HEK293 (cell line): Measurements from ENCODE around the gene TUBGCP6.
A peak's percentile ranks its signal among the peaks of the same experiment; 100 is the strongest.

Experiments used
- GLIS1 ChIP-seq: fragments of 450-650 bp; formaldehyde crosslinking; IDR thresholded peaks from 2 replicates; pipeline ENCODE4 v1.5.1; 2016; ENCODE audit warnings: missing biosample characterization, missing genetic modification characterization
- IKZF3 ChIP-seq: fragments of 450-650 bp; IDR thresholded peaks from 2 replicates; pipeline ENCODE4 v1.5.0; 2018; ENCODE audit warnings: missing biosample characterization, mild to moderate bottlenecking, missing genetic modification characterization, moderate library complexity
- KLF10 ChIP-seq: fragments of 450-650 bp; IDR thresholded peaks from 2 replicates; pipeline ENCODE4 v1.5.1; 2018; ENCODE audit warnings: missing biosample characterization, mild to moderate bottlenecking, missing genetic modification characterization
- KLF16 ChIP-seq: fragments of 450-650 bp; formaldehyde crosslinking; IDR thresholded peaks from 2 replicates; pipeline ENCODE4 v1.5.1; 2017; ENCODE audit warnings: missing biosample characterization, missing genetic modification characterization
- PATZ1 ChIP-seq: fragments of 450-650 bp; formaldehyde crosslinking; IDR thresholded peaks from 2 replicates; pipeline ENCODE4 v1.5.1; 2016; ENCODE audit warnings: missing biosample characterization, missing genetic modification characterization
- PRDM10 ChIP-seq: fragments of 450-650 bp; formaldehyde crosslinking; IDR thresholded peaks from 2 replicates; pipeline ENCODE4 v1.5.1; 2016; ENCODE audit warnings: missing biosample characterization, missing genetic modification characterization
- WT1 ChIP-seq: fragments of 450-650 bp; formaldehyde crosslinking; IDR thresholded peaks from 2 replicates; pipeline ENCODE4 v1.5.1; 2016; ENCODE audit warnings: missing biosample characterization, missing genetic modification characterization
- YY1 ChIP-seq: fragments of 450-650 bp; formaldehyde crosslinking; IDR thresholded peaks from 2 replicates; pipeline ENCODE4 v1.5.1; 2018; ENCODE audit warnings: missing biosample characterization, missing genetic modification characterization
- ZBTB17 ChIP-seq: fragments of 450-650 bp; formaldehyde crosslinking; IDR thresholded peaks from 2 replicates; pipeline ENCODE4 v1.5.1; 2016; ENCODE audit warnings: missing biosample characterization, missing genetic modification characterization
- ZBTB20 ChIP-seq: fragments of 450-650 bp; formaldehyde crosslinking; IDR thresholded peaks from 2 replicates; pipeline ENCODE4 v1.5.1; 2016; ENCODE audit warnings: missing biosample characterization, missing genetic modification characterization
- ZBTB48 ChIP-seq: fragments of 450-650 bp; formaldehyde crosslinking; IDR thresholded peaks from 2 replicates; pipeline ENCODE4 v1.5.1; 2016; ENCODE audit warnings: missing biosample characterization, missing genetic modification characterization
- ZBTB8A ChIP-seq: fragments of 450-650 bp; formaldehyde crosslinking; IDR thresholded peaks from 2 replicates; pipeline ENCODE4 v1.5.1; 2016; ENCODE audit warnings: missing biosample characterization, missing genetic modification characterization
- ZFP37 ChIP-seq: fragments of 450-650 bp; formaldehyde crosslinking; IDR thresholded peaks from 2 replicates; pipeline ENCODE4 v1.5.1; 2016; ENCODE audit warnings: missing biosample characterization, missing genetic modification characterization
- ZIC2 ChIP-seq: fragments of 450-650 bp; formaldehyde crosslinking; IDR thresholded peaks from 2 replicates; pipeline ENCODE4 v1.5.1; 2016; ENCODE audit warnings: missing biosample characterization, missing genetic modification characterization
- ZNF2 ChIP-seq: fragments of 450-650 bp; formaldehyde crosslinking; IDR thresholded peaks from 2 replicates; pipeline ENCODE4 v1.5.1; 2016; ENCODE audit warnings: missing biosample characterization, missing genetic modification characterization
- ZNF221 ChIP-seq: fragments of 450-650 bp; formaldehyde crosslinking; IDR thresholded peaks from 2 replicates; pipeline ENCODE4 v1.5.1; 2017; ENCODE audit warnings: missing biosample characterization, missing genetic modification characterization, borderline replicate concordance
- ZNF335 ChIP-seq: fragments of 450-650 bp; formaldehyde crosslinking; conservative IDR thresholded peaks from 2 replicates; pipeline ENCODE4 v1.5.1; 2016; ENCODE audit warnings: missing biosample characterization, missing genetic modification characterization
- ZNF549 ChIP-seq: fragments of 450-650 bp; IDR thresholded peaks from 2 replicates; pipeline ENCODE4 v1.5.1; 2018; ENCODE audit warnings: missing biosample characterization, missing genetic modification characterization, mild to moderate bottlenecking, inconsistent platforms, moderate library complexity
- ZNF600 ChIP-seq: fragments of 450-650 bp; formaldehyde crosslinking; IDR thresholded peaks from 2 replicates; pipeline ENCODE4 v1.5.1; 2016; ENCODE audit warnings: missing biosample characterization, missing genetic modification characterization
- ZXDB ChIP-seq: fragments of 450-650 bp; formaldehyde crosslinking; IDR thresholded peaks from 2 replicates; pipeline ENCODE4 v1.5.1; 2016; ENCODE audit warnings: missing biosample characterization, missing genetic modification characterization
- TF ChIP-seq, protein P1 (sequence below): fragments of 450-650 bp; formaldehyde crosslinking; optimal IDR thresholded peaks from 2 replicates; pipeline ENCODE3; 2016; ENCODE audit warnings: missing biosample characterization, mild to moderate bottlenecking, missing genetic modification characterization
- TF ChIP-seq, protein P2 (sequence below): fragments of 450-650 bp; formaldehyde crosslinking; IDR thresholded peaks from 2 replicates; pipeline ENCODE4 v1.5.1; 2016; ENCODE audit warnings: missing biosample characterization, missing genetic modification characterization
- TF ChIP-seq, protein P3 (sequence below): fragments of 450-650 bp; formaldehyde crosslinking; IDR thresholded peaks from 2 replicates; pipeline ENCODE4 v1.5.1; 2017; ENCODE audit warnings: missing biosample characterization, mild to moderate bottlenecking, missing genetic modification characterization, moderate library complexity
- TF ChIP-seq, protein P4 (sequence below): sonication (generic); formaldehyde crosslinking; IDR thresholded peaks from 2 replicates; pipeline ENCODE4 v1.8.1; 2022; ENCODE audit warnings: mild to moderate bottlenecking, moderate library complexity, missing genetic modification reagents
- TF ChIP-seq, protein P5 (sequence below): fragments of 450-650 bp; formaldehyde crosslinking; IDR thresholded peaks from 2 replicates; pipeline ENCODE4 v1.5.1; 2016; ENCODE audit warnings: missing biosample characterization, missing genetic modification characterization

Gene TUBGCP6

GRCh38 chr22:50260801-50261614, 16.2 kb upstream of the TUBGCP6 start (continued):
- TF ChIP-seq, protein P1, sequence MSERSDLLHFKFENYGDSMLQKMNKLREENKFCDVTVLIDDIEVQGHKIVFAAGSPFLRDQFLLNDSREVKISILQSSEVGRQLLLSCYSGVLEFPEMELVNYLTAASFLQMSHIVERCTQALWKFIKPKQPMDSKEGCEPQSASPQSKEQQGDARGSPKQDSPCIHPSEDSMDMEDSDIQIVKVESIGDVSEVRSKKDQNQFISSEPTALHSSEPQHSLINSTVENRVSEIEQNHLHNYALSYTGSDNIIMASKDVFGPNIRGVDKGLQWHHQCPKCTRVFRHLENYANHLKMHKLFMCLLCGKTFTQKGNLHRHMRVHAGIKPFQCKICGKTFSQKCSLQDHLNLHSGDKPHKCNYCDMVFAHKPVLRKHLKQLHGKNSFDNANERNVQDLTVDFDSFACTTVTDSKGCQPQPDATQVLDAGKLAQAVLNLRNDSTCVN (tag by site-specific recombination): peak; percentile 94
- TF ChIP-seq ZIC2 (tag by site-specific recombination) (peak; percentile 89), PRDM10 (tag by site-specific recombination) (0 out of 2 replicates have a peak, but pooled peaks have one; percentile 53), ZBTB17 (tag by site-specific recombination) (0 out of 2 replicates have a peak, but pooled peaks have one; percentile 30), WT1 (tag by site-specific recombination) (no peak), ZNF600 (tag by site-specific recombination) (peak; percentile 46; the same call in 1 of the 2 replicates), ZBTB8A (peak; percentile 63), ZNF549 (tag by site-specific recombination) (no peak), ZNF2 (tag by site-specific recombination) (no peak), PATZ1 (tag by site-specific recombination) (peak; percentile 83), KLF10 (peak; percentile 41; the same call in 1 of the 2 replicates), GLIS1 (tag by site-specific recombination) (peak; percentile 79; the same call in 1 of the 2 replicates), KLF16 (tag by site-specific recombination) (peak; percentile 36; the same call in 1 of the 2 replicates), YY1 (tag by site-specific recombination) (no peak), ZXDB (peak; percentile 43; the same call in 1 of the 2 replicates), ZBTB20 (peak; percentile 73; the same call in 1 of the 2 replicates), IKZF3 (tag by site-specific recombination) (peak; percentile 26; the same call in 1 of the 2 replicates), ZNF221 (tag by site-specific recombination) (no peak), ZNF335 (peak; percentile 77), ZFP37 (tag by site-specific recombination) (peak; percentile 84; the same call in 1 of the 2 replicates), ZBTB48 (tag by site-specific recombination) (peak; percentile 44; the same call in 1 of the 2 replicates)
- TF ChIP-seq, protein P2, sequence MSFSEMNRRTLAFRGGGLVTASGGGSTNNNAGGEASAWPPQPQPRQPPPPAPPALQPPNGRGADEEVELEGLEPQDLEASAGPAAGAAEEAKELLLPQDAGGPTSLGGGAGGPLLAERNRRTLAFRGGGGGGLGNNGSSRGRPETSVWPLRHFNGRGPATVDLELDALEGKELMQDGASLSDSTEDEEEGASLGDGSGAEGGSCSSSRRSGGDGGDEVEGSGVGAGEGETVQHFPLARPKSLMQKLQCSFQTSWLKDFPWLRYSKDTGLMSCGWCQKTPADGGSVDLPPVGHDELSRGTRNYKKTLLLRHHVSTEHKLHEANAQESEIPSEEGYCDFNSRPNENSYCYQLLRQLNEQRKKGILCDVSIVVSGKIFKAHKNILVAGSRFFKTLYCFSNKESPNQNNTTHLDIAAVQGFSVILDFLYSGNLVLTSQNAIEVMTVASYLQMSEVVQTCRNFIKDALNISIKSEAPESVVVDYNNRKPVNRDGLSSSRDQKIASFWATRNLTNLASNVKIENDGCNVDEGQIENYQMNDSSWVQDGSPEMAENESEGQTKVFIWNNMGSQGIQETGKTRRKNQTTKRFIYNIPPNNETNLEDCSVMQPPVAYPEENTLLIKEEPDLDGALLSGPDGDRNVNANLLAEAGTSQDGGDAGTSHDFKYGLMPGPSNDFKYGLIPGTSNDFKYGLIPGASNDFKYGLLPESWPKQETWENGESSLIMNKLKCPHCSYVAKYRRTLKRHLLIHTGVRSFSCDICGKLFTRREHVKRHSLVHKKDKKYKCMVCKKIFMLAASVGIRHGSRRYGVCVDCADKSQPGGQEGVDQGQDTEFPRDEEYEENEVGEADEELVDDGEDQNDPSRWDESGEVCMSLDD (tag by site-specific recombination): peak; percentile 38; the same call in 1 of the 2 replicates
- TF ChIP-seq, protein P3, sequence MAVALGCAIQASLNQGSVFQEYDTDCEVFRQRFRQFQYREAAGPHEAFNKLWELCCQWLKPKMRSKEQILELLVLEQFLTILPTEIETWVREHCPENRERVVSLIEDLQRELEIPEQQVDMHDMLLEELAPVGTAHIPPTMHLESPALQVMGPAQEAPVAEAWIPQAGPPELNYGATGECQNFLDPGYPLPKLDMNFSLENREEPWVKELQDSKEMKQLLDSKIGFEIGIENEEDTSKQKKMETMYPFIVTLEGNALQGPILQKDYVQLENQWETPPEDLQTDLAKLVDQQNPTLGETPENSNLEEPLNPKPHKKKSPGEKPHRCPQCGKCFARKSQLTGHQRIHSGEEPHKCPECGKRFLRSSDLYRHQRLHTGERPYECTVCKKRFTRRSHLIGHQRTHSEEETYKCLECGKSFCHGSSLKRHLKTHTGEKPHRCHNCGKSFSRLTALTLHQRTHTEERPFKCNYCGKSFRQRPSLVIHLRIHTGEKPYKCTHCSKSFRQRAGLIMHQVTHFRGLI: no peak
- TF ChIP-seq, protein P4, sequence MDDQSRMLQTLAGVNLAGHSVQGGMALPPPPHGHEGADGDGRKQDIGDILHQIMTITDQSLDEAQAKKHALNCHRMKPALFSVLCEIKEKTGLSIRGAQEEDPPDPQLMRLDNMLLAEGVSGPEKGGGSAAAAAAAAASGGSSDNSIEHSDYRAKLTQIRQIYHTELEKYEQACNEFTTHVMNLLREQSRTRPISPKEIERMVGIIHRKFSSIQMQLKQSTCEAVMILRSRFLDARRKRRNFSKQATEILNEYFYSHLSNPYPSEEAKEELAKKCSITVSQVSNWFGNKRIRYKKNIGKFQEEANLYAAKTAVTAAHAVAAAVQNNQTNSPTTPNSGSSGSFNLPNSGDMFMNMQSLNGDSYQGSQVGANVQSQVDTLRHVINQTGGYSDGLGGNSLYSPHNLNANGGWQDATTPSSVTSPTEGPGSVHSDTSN: peak; percentile 47
- TF ChIP-seq, protein P5, sequence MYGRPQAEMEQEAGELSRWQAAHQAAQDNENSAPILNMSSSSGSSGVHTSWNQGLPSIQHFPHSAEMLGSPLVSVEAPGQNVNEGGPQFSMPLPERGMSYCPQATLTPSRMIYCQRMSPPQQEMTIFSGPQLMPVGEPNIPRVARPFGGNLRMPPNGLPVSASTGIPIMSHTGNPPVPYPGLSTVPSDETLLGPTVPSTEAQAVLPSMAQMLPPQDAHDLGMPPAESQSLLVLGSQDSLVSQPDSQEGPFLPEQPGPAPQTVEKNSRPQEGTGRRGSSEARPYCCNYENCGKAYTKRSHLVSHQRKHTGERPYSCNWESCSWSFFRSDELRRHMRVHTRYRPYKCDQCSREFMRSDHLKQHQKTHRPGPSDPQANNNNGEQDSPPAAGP (tag by site-specific recombination): peak; percentile 84
